ENCODE data around the gene TMEM255A.

TMEM255A gene

GRCh38 chrX:120271218-120271617 lies 40.0 kb downstream of the TMEM255A start:
- in situ Hi-C loops (cut with MboI; ENCODE audit: low sequenced_read_pairs), result no loop called here

GRCh38 chrX:120270567-120270966 lies 40.7 kb downstream of the TMEM255A start:
- in situ Hi-C loops (cut with MboI; ENCODE audit: low sequenced_read_pairs), result no loop called here

GRCh38 chrX:120269373-120270035 lies 41.8 kb downstream of the TMEM255A start:
- in situ Hi-C loops (cut with MboI; ENCODE audit: low sequenced_read_pairs), result no loop called here

GRCh38 chrX:120264341-120264740 lies 46.9 kb downstream of the TMEM255A start:
- in situ Hi-C loops (cut with MboI; ENCODE audit: low sequenced_read_pairs), result no loop called here

- in situ Hi-C loops (cut with MboI; ENCODE audit: low sequenced_read_pairs), result no loop called here
Measured at GRCh38 chrX:120262859-120263708, 48.2 kb downstream of the TMEM255A start.

GRCh38 chrX:120260369-120260768 lies 50.9 kb downstream of the TMEM255A start:
- in situ Hi-C loops (cut with MboI; ENCODE audit: low sequenced_read_pairs), result no loop called here

GRCh38 chrX:120253784-120254183 lies 57.5 kb downstream of the TMEM255A start:
- in situ Hi-C loops (cut with MboI; ENCODE audit: low sequenced_read_pairs), result no loop called here

- in situ Hi-C loops (cut with MboI; ENCODE audit: low sequenced_read_pairs), result no loop called here
Measured at GRCh38 chrX:120251471-120252011, 59.7 kb downstream of the TMEM255A start.

- in situ Hi-C loops (cut with MboI; ENCODE audit: low sequenced_read_pairs), result no loop called here
Measured at GRCh38 chrX:120250522-120251271, 60.6 kb downstream of the TMEM255A start, which contains the start of gene ZBTB33. ZBTB33 (plus strand) TSS chrX:120250812; CDS start chrX:120253416, 2,604 bp downstream.

GRCh38 chrX:120244735-120245498 lies 66.3 kb downstream of the TMEM255A start:
- in situ Hi-C loops (cut with MboI; ENCODE audit: low sequenced_read_pairs), result no loop called here

GRCh38 chrX:120244395-120244734 lies 66.9 kb downstream of the TMEM255A start:
- in situ Hi-C loops (cut with MboI; ENCODE audit: low sequenced_read_pairs), result no loop called here

GRCh38 chrX:120242813-120243212 lies 68.4 kb downstream of the TMEM255A start:
- in situ Hi-C loops (cut with MboI; ENCODE audit: low sequenced_read_pairs), result no loop called here

- in situ Hi-C loops (cut with MboI; ENCODE audit: low sequenced_read_pairs), result no loop called here
Measured at GRCh38 chrX:120238933-120239332, 72.3 kb downstream of the TMEM255A start.

- in situ Hi-C loops (cut with MboI; ENCODE audit: low sequenced_read_pairs), result no loop called here
Measured at GRCh38 chrX:120236687-120237479, 74.4 kb downstream of the TMEM255A start.

- in situ Hi-C loops (cut with MboI; ENCODE audit: low sequenced_read_pairs), result no loop called here
Measured at GRCh38 chrX:120235284-120235683, 76.0 kb downstream of the TMEM255A start.

GRCh38 chrX:120228187-120228908 lies 82.9 kb downstream of the TMEM255A start:
- in situ Hi-C loops (cut with MboI; ENCODE audit: low sequenced_read_pairs), result no loop called here

- in situ Hi-C loops (cut with MboI; ENCODE audit: low sequenced_read_pairs), result no loop called here
Measured at GRCh38 chrX:120224388-120224787, 86.9 kb downstream of the TMEM255A start.

GRCh38 chrX:120223374-120223773 lies 87.9 kb downstream of the TMEM255A start:
- in situ Hi-C loops (cut with MboI; ENCODE audit: low sequenced_read_pairs), result no loop called here
